HG03565 (cell line): ENCODE results near the gene UCP1.
"Not testable (repeated sequence)": the region's sequence is repeated elsewhere in the genome, so short reads cannot be mapped to it uniquely, and the experiment has no call there.

Source experiments
- ATAC-seq: cut with Tn5 transposase; IDR thresholded peaks from one replicate; pipeline ENCODE4 v1.9.1; 2021; ENCODE audit warnings: mild to moderate bottlenecking, moderate library complexity; ENCODE audit not compliant: unreplicated experiment

UCP1 gene

DNA sequence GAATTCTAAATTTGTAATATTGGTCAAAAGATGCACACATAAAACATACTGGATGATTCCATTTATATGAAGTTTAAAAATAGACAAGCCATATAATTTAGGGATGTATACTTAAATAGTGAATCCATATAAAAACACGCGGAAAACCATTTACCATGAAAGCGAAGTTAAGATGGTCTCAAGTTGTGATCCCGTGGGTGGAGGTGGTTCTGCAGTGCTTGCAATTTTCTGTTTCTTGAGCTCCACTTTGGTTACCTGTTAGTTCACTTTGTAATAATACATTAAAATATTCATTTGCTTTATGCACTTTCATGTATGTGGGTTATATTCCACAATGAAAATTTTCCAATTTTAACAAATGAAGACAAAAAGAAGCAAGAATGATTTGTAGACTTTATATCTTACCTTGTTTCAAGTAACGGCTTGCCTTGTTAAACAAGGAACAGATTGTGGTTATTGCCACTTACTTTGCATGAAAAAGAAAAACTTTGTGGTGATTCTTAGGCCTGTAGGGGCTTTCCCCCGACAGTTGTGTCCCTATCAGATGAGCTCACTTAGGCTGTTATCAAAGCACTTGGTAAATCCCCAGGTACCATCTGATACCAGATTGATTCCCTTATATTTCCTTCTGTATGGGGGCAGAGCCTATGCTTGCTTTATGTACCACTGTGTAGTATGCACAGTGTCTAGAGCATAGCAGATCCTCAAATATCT is 12.2 kb downstream of the UCP1 start:
- ATAC-seq = peak; percentile 99

DNA sequence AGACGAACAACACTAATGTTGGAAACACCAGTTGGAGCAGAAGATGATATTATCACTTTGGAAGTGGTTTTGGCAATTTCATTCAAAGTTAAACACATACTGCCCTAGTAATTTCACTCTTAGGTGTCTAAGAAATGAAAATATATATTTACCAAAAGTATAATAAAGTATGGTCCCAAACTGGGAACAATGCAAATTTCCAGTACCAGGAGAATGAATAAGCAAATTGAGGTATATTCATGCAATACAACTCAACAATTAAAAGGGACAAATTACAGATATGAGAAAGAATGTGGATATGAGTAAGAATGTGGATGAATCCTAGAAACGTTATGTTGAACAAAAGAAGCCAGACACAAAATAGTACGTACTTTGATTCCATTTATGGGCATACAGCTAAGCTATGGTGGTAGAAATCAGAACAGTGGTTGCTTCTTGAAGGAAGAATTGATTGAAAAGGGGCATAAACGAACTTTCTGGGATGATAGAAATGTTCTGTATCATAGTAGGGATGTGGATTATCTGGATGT is 34.7 kb downstream of the UCP1 start:
- no peak for ATAC-seq

DNA sequence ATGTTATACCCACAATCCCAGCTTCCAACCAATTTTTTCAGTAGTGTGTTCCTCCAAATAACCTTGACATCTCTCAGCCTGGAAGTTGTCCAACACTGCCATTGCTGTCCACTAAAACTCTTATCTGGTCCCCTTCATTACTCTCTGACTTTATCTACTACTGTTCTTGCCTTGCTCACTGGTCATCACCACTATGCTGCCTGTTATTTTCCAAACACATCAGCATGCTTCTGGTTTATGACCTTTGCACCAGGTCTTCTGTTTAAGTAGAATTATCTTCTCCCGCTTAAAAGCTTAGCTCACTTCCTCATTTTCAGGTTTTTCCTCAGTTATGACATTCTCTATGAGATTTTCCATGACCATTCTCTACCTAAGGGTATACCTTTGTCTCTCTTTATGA is 39.3 kb downstream of the UCP1 start:
- no peak for ATAC-seq

DNA sequence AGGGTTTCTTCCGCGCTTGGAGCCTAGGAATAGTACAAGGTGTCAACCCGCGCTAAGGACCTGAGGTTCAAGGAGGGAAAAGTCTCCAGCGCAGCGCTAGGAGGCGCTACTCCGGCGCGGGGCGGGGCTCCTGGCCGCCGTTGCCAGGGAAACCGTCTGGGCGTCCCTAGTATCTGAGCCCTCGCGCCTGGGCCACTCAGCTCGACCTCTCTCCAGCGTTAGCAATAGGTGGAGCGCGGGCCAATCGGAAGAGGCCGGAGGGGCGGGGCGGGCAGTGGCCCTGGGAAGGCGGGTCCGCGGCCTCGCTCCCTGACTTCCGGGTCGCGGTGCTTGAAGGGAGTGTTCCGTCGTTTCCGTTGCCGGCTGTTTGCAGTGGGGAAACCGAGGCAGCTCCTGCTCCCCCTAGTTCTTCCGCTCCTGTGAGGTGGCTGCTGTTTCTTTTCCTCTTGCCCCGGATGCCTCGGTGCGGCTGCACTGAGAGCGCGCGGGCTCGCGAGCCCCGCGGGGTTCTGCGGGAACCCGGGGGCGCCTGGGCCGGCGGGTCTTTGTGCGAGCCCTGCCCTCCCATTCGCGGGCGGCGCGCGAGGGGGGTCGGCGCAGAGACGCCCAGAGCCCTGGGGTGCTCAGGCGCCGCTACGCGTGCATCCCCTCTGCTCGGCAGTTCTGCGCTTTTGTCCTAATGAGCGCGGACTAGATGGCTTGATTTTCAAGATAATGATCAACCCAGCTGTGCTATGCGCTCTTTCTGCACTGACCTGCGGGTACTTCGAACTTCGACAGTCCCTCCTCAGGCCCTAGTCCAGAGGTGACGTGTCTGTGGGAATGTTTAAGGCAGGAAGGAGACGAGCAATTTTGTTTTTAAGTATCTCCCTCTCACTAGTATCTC is 44.7 kb downstream of the UCP1 start, which contains the start of gene ELMOD2:
Gene ELMOD2, plus strand, starts transcription at position 312 of the 886 bp plus-strand sequence. CDS start 1,261 bp downstream, outside the sequence.
- peak; percentile 99 for ATAC-seq

DNA sequence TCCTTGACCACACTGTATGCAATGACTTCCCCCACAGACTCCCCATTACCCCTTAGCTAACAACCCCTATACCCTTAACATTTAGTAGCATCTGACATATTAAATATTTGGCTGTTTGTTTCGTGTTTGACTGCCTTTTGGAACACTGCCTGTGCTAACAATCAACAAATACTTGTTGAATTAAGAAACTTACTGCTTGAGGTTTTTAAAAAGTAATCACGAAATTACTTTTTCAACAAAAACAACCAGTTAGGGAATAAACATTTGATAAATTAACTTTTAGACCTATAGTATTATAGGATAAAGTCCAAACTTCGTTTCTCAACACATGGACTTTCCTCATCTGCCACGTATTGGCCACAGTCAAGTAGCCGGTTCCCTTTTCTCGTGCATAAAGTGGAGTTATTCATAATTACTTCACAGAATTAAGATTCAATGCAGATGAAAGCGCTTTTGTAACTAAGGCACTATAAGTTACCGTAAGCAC is 45.3 kb downstream of the UCP1 start:
- peak; percentile 5 for ATAC-seq

DNA sequence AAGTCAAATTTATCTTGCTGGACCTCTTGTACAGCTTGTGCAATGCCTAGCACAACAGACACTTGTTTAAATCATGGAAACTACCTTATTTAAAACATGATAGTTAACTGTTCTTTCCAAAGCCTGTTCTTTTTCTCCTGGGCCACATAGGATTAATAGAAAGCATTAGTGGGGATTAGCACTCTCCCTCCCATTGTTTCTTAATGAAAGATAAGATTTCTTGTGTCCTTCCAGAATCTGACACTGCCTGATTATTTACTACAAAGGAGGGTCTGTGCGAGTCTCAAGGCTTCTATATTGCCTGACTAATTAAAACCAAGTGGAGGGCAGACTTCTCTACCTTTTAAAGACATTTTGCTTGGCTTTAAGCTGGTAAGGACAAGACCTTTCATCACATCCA is 53.3 kb downstream of the UCP1 start:
- ATAC-seq = no peak

DNA sequence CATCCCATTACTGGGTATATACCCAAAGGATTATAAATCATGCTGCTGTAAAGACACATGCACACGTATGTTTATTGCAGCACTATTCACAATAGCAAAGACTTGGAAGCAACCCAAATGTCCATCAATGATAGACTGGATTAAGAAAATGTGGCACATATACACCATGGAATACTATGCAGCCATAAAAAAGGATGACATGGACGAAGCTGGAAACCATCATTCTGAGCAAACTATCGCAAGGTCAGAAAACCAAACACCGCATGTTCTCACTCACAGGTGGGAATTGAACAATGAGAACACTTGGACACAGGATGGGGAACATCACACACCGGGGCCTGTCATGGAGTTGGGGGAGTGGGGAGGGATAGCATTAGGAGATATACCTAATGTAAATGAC is 55.0 kb downstream of the UCP1 start:
- ATAC-seq = not testable (repeated sequence)
